ENCODE measurements around the gene TTYH3. TPM values are rescaled to one million over a fixed set of nuclear protein-coding genes. Genes with fewer than 3 reads are reported as not detected.

TTYH3 gene
- total and polyA plus RNA-seq, 9 of the 15 experiments (the other 6 are each of a cell fraction or from before 2014, with no cell fraction given) = 0.01 to 5.5 (median 1.1) TPM

DNA sequence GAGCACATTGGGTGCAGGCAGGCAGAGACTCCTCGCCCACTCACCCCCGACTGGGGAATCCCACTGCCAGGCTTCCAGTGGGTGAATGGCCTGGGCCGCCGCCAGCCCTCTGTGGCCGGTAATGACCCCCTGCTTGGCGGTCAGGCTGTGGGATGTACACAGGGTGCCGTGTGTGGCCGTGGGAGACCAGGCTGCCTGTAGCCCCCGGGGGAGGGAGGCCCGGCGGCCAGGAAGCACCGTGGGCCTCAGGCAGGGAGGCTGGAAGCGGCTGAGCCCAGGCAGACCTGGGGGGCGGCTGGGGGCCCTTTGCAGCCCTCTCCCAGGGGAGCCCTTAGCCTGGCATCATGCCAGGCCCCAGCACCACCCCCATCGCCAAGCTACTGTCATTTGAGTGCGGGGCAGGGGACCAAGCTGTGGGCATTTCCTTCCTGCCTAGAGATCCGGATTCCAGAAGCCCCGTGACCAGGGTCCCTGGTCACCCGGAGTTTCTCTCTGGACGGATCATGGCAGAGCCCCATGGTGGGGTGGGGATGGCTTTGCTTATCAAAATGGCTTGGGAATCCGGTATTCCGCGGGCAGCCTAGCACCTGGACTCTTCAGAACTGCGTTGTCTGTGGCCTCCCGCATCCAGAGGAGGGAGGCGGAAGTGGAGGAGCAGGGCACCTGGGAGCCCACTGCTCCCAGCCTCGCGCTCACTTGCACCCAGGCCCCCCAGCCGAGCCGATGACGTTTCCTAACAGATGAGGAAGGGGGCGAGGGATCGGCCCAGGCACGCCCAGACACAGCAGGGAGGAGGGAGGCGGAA is 1.1 kb downstream of the TTYH3 start (continued):
- no peak for TF ChIP-seq ZNF407 (IDR thresholded peaks at IDR 0.05; ENCODE audit: low read depth)
- TF ChIP-seq BRF1 (IDR thresholded peaks at IDR 0.05; ENCODE audit: borderline replicate concordance, extremely low read depth, insufficient read length) = no peak
- 0 out of 2 replicates have a peak, but pooled peaks have one; percentile 35 for TF ChIP-seq SAFB (IDR thresholded peaks at IDR 0.05; ENCODE audit: borderline replicate concordance, low read depth, low read length)
- TF ChIP-seq, protein P1, sequence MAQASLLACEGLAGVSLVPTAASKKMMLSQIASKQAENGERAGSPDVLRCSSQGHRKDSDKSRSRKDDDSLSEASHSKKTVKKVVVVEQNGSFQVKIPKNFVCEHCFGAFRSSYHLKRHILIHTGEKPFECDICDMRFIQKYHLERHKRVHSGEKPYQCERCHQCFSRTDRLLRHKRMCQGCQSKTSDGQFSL (CRISPR knock-in tag; IDR thresholded peaks at IDR 0.05) = peak; percentile 42; the same call in 1 of the 2 replicates
- TF ChIP-seq, protein P1 (tag; IDR thresholded peaks at IDR 0.05) = no peak
- TF ChIP-seq ZFX (CRISPR knock-in tag; IDR thresholded peaks at IDR 0.05) = peak; percentile 51
- TF ChIP-seq PTRF (tag; IDR thresholded peaks at IDR 0.05) = no peak
- TF ChIP-seq NFIC (IDR thresholded peaks at IDR 0.05) = peak; percentile 77
- TF ChIP-seq ZNF551 (CRISPR knock-in tag; IDR thresholded peaks at IDR 0.05) = no peak
- TF ChIP-seq THAP7 (CRISPR knock-in tag; IDR thresholded peaks at IDR 0.05) = no peak
- TF ChIP-seq, protein P2, sequence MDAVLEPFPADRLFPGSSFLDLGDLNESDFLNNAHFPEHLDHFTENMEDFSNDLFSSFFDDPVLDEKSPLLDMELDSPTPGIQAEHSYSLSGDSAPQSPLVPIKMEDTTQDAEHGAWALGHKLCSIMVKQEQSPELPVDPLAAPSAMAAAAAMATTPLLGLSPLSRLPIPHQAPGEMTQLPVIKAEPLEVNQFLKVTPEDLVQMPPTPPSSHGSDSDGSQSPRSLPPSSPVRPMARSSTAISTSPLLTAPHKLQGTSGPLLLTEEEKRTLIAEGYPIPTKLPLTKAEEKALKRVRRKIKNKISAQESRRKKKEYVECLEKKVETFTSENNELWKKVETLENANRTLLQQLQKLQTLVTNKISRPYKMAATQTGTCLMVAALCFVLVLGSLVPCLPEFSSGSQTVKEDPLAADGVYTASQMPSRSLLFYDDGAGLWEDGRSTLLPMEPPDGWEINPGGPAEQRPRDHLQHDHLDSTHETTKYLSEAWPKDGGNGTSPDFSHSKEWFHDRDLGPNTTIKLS (IDR thresholded peaks at IDR 0.05; ENCODE audit: borderline replicate concordance, low read depth) = no peak
